Panc1 (cell line): Measurements from ENCODE around the gene RPS24. TPM values are rescaled to one million over a fixed set of nuclear protein-coding genes. Genes with fewer than 3 reads are reported as not detected.

Experiments used
- ATAC-seq: fragments of 200-7000 bp; cut with Tn5 transposase; 2 replicates; pipeline ENCODE4 v1.9.1; 2020; ENCODE audit warnings: mild to moderate bottlenecking, moderate library complexity
- BruUV-seq: library from RNA; stranded (reverse); fragments of 400-500 nt; replicated peaks from 2 replicates; lab custom pipeline; 2021; lab: Mats Ljungman, UMichigan
- CTCF ChIA-PET: fragments of 300-600 bp; sonication (Branson Sonifier 250); formaldehyde crosslinking; loops from one replicate; lab custom pipeline; 2022; ENCODE audit warnings: antibody characterized with exemption; lab: Charles Lee
- POLR2A ChIA-PET: fragments of 300-600 bp; sonication (Branson Sonifier 250); formaldehyde crosslinking; loops from one replicate; lab custom pipeline; 2022; ENCODE audit warnings: antibody characterized with exemption; lab: Charles Lee
- DNase-seq: peaks from one replicate; pipeline ENCODE4 v3.0.0-alpha.2; 2010; ENCODE audit warnings: low read depth, low spot score
- H3K27ac ChIP-seq: 2 replicates; pipeline ENCODE4 v1.5.1; 2011; ENCODE audit warnings: mild to moderate bottlenecking, low read length, inconsistent platforms
- H3K27me3 ChIP-seq: fragments of 200-500 bp; sonication (Bioruptor generic); 2 replicates; pipeline ENCODE4 v1.6.0; 2014; ENCODE audit warnings: low read length, inconsistent platforms; ENCODE audit not compliant: control insufficient read depth, insufficient read depth
- H3K36me3 ChIP-seq: fragments of 200-500 bp; sonication (Bioruptor generic); 2 replicates; pipeline ENCODE4 v1.5.1; 2014; ENCODE audit warnings: inconsistent platforms, mild to moderate bottlenecking, low read length, moderate library complexity; ENCODE audit not compliant: control insufficient read depth, insufficient read depth
- H3K4me1 ChIP-seq: 2 replicates; pipeline ENCODE4 v1.5.1; 2011; ENCODE audit warnings: inconsistent platforms, mild to moderate bottlenecking, low read length, moderate library complexity; ENCODE audit not compliant: control insufficient read depth, insufficient read depth
- H3K4me3 ChIP-seq, 2 experiments: 2 replicates each; pipeline ENCODE4 v1.5.1; 2011 to 2012; ENCODE audit warnings: low read depth in 2 of 2, low read length in 2 of 2, mild to moderate bottlenecking in 2 of 2, inconsistent platforms in 1 of 2, moderate library complexity in 1 of 2
- H3K9me3 ChIP-seq: fragments of 200-500 bp; sonication (Bioruptor generic); 2 replicates; pipeline ENCODE4 v1.5.1; 2014; ENCODE audit warnings: low read depth, mild to moderate bottlenecking, inconsistent platforms, low read length, moderate library complexity; ENCODE audit not compliant: control insufficient read depth, insufficient read depth
- CTCF ChIP-seq: fragments of 450-650 bp; IDR thresholded peaks from 2 replicates; pipeline ENCODE4 v1.5.1; 2017; ENCODE audit warnings: mild to moderate bottlenecking
- POLR2AphosphoS5 ChIP-seq: IDR thresholded peaks from 2 replicates; pipeline ENCODE4 v1.6.1; 2012; ENCODE audit warnings: mild to moderate bottlenecking, low read depth, low read length, moderate library complexity
- REST ChIP-seq, 2 experiments: IDR thresholded peaks; 2 replicates each; pipeline ENCODE4 v1.6.1; 2011 to 2012; ENCODE audit warnings: low read depth in 2 of 2, control low read depth in 1 of 2, low read length in 1 of 2, mild to moderate bottlenecking in 1 of 2, moderate library complexity in 1 of 2; ENCODE audit not compliant: insufficient read depth in 1 of 2
- SIN3A ChIP-seq: IDR thresholded peaks from 2 replicates; pipeline ENCODE4 v1.6.1; 2012; ENCODE audit warnings: low read depth, mild to moderate bottlenecking, low read length, moderate library complexity, borderline replicate concordance; ENCODE audit not compliant: insufficient read depth
- TCF7L2 ChIP-seq: IDR thresholded peaks from 2 replicates; pipeline ENCODE4 v1.6.1; 2011; ENCODE audit warnings: mild to moderate bottlenecking, low read depth, low read length, inconsistent platforms
- in situ Hi-C: cut with HindIII; loops from 2 replicates; pipeline ENCODE4 v1.10.0; 2016; ENCODE audit warnings: low sequenced_read_pairs, low pct_unique_long_range_greater_than_20kb
- intact Hi-C: fragments of 100-400 bp; cut with micrococcal nuclease; formaldehyde crosslinking; loops from one replicate; pipeline ENCODE4 v1.10.0; 2022; ENCODE audit not compliant: unreplicated experiment
- total RNA-seq: library from RNA; stranded (reverse); gene quantifications from one replicate; pipeline ENCODE4 v1.2.1, GENCODE V29; 2021; ENCODE audit not compliant: unreplicated experiment

The RPS24 gene
- total RNA-seq, 1 experiment from 2014 or later, result 1,400 TPM

- ChIA-PET CTCF (interaction anchor here (0.7 to 1.0 kb wide), 4 partner anchors 20 to 496 kb away, joined by 3 to 11 read pairs (median 6); no protein-coding TSS in a partner anchor), POLR2A (interaction anchor here (0.7 kb wide), 2 partner anchors 533 to 735 kb away, joined by 3 to 4 read pairs; no protein-coding TSS in a partner anchor)
- peak within 1 kb of the TSS; percentile 96 for H3K27ac ChIP-seq
- in situ Hi-C loops, result no loop called here
- H3K9me3 ChIP-seq, result no peaks in the 10 kb centered on the region
- peak; percentile 93 for DNase-seq
- peak; percentile 77 for ATAC-seq
- peak; percentile 22 to 77; a peak in 2 of 4 replicates for TF ChIP-seq REST (IDR thresholded peaks at IDR 0.05; ENCODE audit: insufficient read depth in 1 of 2, low read depth in 2 of 2, low read length in 1 of 2)
- peak; percentile 93; the same call in 1 of the 2 replicates for TF ChIP-seq SIN3A
- TF ChIP-seq TCF7L2, result peak; percentile 40; the same call in 1 of the 2 replicates
- peak; percentile 87 for TF ChIP-seq POLR2AphosphoS5
- TF ChIP-seq CTCF, result peak; percentile 99
- peak within 1 kb of the TSS; percentile 94 to 98 for H3K4me3 ChIP-seq
- no TSS peak for BruUV-seq
- intact Hi-C loops, result no loop called here
- H3K36me3 ChIP-seq, result peaks cover 13% of the 10 kb centered on the region
- H3K27me3 ChIP-seq, result no peaks in the 10 kb centered on the region
- peaks cover 11% of the 10 kb centered on the region for H3K4me1 ChIP-seq
Measured at GRCh38 chr10:78029269-78030226, 4.1 kb upstream of the RPS24 start, which contains the start of gene POLR3A. Gene POLR3A, minus strand, starts transcription at chr10:78029515. Its CDS starts 108 bp downstream, at chr10:78029407.

- DNase-seq (no peak), ATAC-seq (no peak)
- ChIA-PET POLR2A (no interaction called here), CTCF (no interaction called here)
- Histone ChIP-seq H3K9me3 (no peaks in the 10 kb centered on the region), H3K27ac (peak overlapping the region; percentile 88), H3K4me1 (peaks cover 39% of the 10 kb centered on the region), H3K27me3 (no peaks in the 10 kb centered on the region), H3K36me3 (peaks cover 37% of the 10 kb centered on the region), H3K4me3 (peak overlapping the region; percentile 87 to 92)
- in situ Hi-C loops (no loop called here), intact Hi-C loops (no loop called here)
- TF ChIP-seq REST (IDR thresholded peaks at IDR 0.05; ENCODE audit: insufficient read depth in 1 of 2, low read depth in 2 of 2, low read length in 1 of 2) (no peak), TCF7L2 (no peak), SIN3A (no peak), POLR2AphosphoS5 (no peak), CTCF (no peak)
- no TSS peak for BruUV-seq
Measured at GRCh38 chr10:78033387-78033636, 351 bp upstream of the RPS24 start.
